Body of pancreas (tissue), 4 donors: ENCODE measurements around the gene DNAJC4. TPM values are rescaled to one million over a fixed set of nuclear protein-coding genes. Genes with fewer than 3 reads are reported as not detected.

Experiments
- ATAC-seq: fragments of 150-250 bp; one replicate; pipeline ENCODE4 v1.9.1; 2016
- DNase-seq, 4 donors: peaks; one replicate each; pipeline ENCODE4 v3.0.0-alpha.2; 2019
- H3K27ac ChIP-seq, 4 donors: fragments of 200-600 bp; sonication (generic); 1 replicate in 3 of 4; 2 replicates in 1 of 4; pipeline versions ENCODE4 v1.5.1 to v1.6.1; 2016 to 2019; ENCODE audit warnings: mild to moderate bottlenecking in 1 of 4, mixed read lengths in 1 of 4, moderate library complexity in 1 of 4
- H3K27me3 ChIP-seq, 2 donors: fragments of 200-600 bp; sonication (generic); one replicate each; pipeline ENCODE4 v1.6.0; 2016; ENCODE audit warnings: mild to moderate bottlenecking in 1 of 2
- H3K36me3 ChIP-seq, 2 donors: fragments of 200-600 bp; sonication (generic); replicated peaks in 1 of 2; 2 replicates each; pipeline ENCODE4 v1.5.1; 2016; ENCODE audit warnings: low read depth in 2 of 2; ENCODE audit not compliant: insufficient read depth in 1 of 2
- H3K4me1 ChIP-seq: fragments of 200-600 bp; sonication (generic); one replicate; pipeline ENCODE4 v1.6.0; 2016
- H3K4me3 ChIP-seq, 2 donors: fragments of 200-600 bp; sonication (generic); 1 replicate in 1 of 2; 2 replicates in 1 of 2; pipeline ENCODE4 v1.5.1; 2016 to 2019
- H3K9me3 ChIP-seq, 3 donors: fragments of 200-600 bp; sonication (generic); 1 replicate in 2 of 3; 2 replicates in 1 of 3; pipeline ENCODE4 v1.5.1; 2016
- POLR2A ChIP-seq, 3 donors: fragments of 450-650 bp; IDR thresholded peaks; one replicate each; pipeline ENCODE4 v1.6.1; 2016; ENCODE audit warnings: antibody characterized with exemption in 3 of 3, mild to moderate bottlenecking in 2 of 3
- WGBS, 2 donors: methylation state at CpG; one replicate each; pipeline ENCODE4 v1.1.5; 2017; 5-methylcytosine and 5-hydroxymethylcytosine counted together
- intact Hi-C: fragments of 100-400 bp; cut with DNase I; formaldehyde crosslinking; loops from one replicate; pipeline ENCODE4 v1.15.1; 2023
- total RNA-seq, 2 donors: library from RNA; depleted of rRNA; stranded (reverse); fragments of >200 nt; gene quantifications; one replicate each; pipeline ENCODE4 v1.1.0, GENCODE V29; 2016
- TF ChIP-seq, protein P1 (sequence below), 7 experiments: fragments of 450-650 bp in 4 of 7; fragments of 200-600 bp in 3 of 7; sonication (generic) in 3 of 7; IDR thresholded peaks; one replicate each; pipeline ENCODE4 v1.5.1; 2016 to 2019; ENCODE audit warnings: antibody characterized with exemption in 7 of 7

Gene DNAJC4
- total RNA-seq, 2 donors from 2014 or later: 23.6 to 56.7 TPM

DNA sequence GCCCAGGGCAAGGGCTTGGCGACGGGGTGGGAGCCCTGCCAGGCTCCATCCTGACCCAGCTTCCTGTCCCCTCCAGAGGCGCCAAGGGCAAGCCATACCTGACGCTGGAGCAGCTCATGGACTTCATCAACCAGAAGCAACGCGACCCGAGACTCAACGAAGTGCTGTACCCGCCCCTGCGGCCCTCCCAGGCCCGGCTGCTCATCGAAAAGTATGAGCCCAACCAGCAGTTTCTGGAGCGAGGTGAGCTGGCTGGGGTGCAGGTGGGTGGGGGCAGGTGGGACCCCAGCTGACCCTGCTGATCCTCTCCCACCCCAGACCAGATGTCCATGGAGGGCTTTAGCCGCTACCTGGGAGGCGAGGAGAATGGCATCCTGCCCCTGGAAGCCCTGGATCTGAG is 26.0 kb downstream of the DNAJC4 start:
- Histone ChIP-seq H3K27me3 (no peaks in the 10 kb centered on the region), H3K9me3 (no peaks in the 10 kb centered on the region), H3K36me3 (no peaks in the 10 kb centered on the region), H3K27ac (no peak overlapping the region), H3K4me3 (no peak overlapping the region), H3K4me1 (peaks cover 16% of the 10 kb centered on the region)
- WGBS, 2 donors: 87 to 89% methylated on average over 8 to 15 of the region's 15 CpGs
- intact Hi-C loops: no loop called here
- DNase-seq: no peak
- TF ChIP-seq, protein P1, sequence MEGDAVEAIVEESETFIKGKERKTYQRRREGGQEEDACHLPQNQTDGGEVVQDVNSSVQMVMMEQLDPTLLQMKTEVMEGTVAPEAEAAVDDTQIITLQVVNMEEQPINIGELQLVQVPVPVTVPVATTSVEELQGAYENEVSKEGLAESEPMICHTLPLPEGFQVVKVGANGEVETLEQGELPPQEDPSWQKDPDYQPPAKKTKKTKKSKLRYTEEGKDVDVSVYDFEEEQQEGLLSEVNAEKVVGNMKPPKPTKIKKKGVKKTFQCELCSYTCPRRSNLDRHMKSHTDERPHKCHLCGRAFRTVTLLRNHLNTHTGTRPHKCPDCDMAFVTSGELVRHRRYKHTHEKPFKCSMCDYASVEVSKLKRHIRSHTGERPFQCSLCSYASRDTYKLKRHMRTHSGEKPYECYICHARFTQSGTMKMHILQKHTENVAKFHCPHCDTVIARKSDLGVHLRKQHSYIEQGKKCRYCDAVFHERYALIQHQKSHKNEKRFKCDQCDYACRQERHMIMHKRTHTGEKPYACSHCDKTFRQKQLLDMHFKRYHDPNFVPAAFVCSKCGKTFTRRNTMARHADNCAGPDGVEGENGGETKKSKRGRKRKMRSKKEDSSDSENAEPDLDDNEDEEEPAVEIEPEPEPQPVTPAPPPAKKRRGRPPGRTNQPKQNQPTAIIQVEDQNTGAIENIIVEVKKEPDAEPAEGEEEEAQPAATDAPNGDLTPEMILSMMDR (IDR thresholded peaks at IDR 0.05): no peak
- TF ChIP-seq POLR2A (IDR thresholded peaks at IDR 0.05): no peak
- ATAC-seq: no peak

GRCh38 chr11:64258356-64258755 is 28.0 kb downstream of the DNAJC4 start:
- Histone ChIP-seq H3K9me3 (no peaks in the 10 kb centered on the region), H3K27ac (no peak overlapping the region), H3K36me3 (no peaks in the 10 kb centered on the region), H3K4me1 (no peaks in the 10 kb centered on the region), H3K4me3 (no peak overlapping the region), H3K27me3 (no peaks in the 10 kb centered on the region)
- no peak for TF ChIP-seq POLR2A (IDR thresholded peaks at IDR 0.05)
- TF ChIP-seq, protein P1 (IDR thresholded peaks at IDR 0.05): no peak
- 88 to 89% methylated on average over 6 to 18 of the region's 24 CpGs for WGBS, 2 donors
- ATAC-seq (no peak), DNase-seq (no peak)
- intact Hi-C loops: no loop called here

GRCh38 chr11:64258946-64259532 is 28.7 kb downstream of the DNAJC4 start:
- H3K27me3 ChIP-seq: no peaks in the 10 kb centered on the region
- WGBS, 2 donors: 93 to 94% methylated on average over 14 to 26 of the region's 32 CpGs
- H3K27ac ChIP-seq: no peak overlapping the region
- ATAC-seq (no peak), DNase-seq (no peak)
- no peaks in the 10 kb centered on the region for H3K9me3 ChIP-seq
- H3K36me3 ChIP-seq: no peaks in the 10 kb centered on the region
- TF ChIP-seq POLR2A (IDR thresholded peaks at IDR 0.05): no peak
- TF ChIP-seq, protein P1 (IDR thresholded peaks at IDR 0.05): no peak
- no peaks in the 10 kb centered on the region for H3K4me1 ChIP-seq
- H3K4me3 ChIP-seq: no peak overlapping the region
- intact Hi-C loops: no loop called here

- Histone ChIP-seq H3K4me1 (no peaks in the 10 kb centered on the region), H3K27ac (no peak overlapping the region), H3K4me3 (no peak overlapping the region), H3K36me3 (no peaks in the 10 kb centered on the region), H3K27me3 (no peaks in the 10 kb centered on the region), H3K9me3 (no peaks in the 10 kb centered on the region)
- ATAC-seq: no peak
- intact Hi-C loops: no loop called here
- TF ChIP-seq, protein P1 (IDR thresholded peaks at IDR 0.05): no peak
- no peak for TF ChIP-seq POLR2A (IDR thresholded peaks at IDR 0.05)
- no peak for DNase-seq
- 81 to 82% methylated on average over 4 of the region's 4 CpGs for WGBS, 2 donors
Observed at GRCh38 chr11:64259533-64260067, 29.3 kb downstream of the DNAJC4 start.

DNA sequence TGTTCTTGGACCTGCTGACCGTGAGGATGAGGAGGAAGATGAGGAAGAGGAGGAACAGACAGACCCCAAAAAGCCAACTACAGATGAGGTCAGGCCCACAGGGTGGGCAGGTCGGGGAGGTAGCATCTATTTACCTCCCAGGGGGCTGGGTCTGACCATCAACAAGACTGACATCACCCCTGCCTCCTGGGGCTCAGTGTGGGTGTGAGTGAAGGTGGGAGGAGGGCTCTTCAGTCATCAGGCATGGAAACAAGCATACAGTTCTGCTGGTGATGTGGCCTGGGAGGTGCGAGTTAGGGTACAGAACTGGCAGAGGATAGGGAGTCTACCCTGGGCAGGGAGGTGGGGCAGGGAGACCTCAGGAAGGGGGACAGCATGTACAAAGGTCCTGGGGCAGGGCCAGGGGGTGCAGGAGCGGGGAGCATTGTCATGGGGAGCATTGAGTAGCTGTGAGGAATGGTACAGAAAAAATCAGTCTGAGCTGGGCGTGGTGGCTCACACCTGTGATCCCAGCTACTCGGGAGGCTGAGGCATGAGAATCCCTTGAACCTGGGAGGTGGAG is 29.9 kb downstream of the DNAJC4 start:
- H3K9me3 ChIP-seq: no peaks in the 10 kb centered on the region
- H3K4me3 ChIP-seq: no peak overlapping the region
- H3K27ac ChIP-seq: no peak overlapping the region
- no peaks in the 10 kb centered on the region for H3K27me3 ChIP-seq
- intact Hi-C loops: no loop called here
- H3K36me3 ChIP-seq: no peaks in the 10 kb centered on the region
- H3K4me1 ChIP-seq: no peaks in the 10 kb centered on the region
- no peak for DNase-seq
- no peak for ATAC-seq
- WGBS, 2 donors: 92 to 97% methylated on average over 5 to 6 of the region's 6 CpGs
- TF ChIP-seq, protein P1 (IDR thresholded peaks at IDR 0.05): no peak
- TF ChIP-seq POLR2A (IDR thresholded peaks at IDR 0.05): no peak
